ENCODE results near the gene TBC1D22A.

GRCh38 chr22:47202819-47203553 is 440.5 kb downstream of the TBC1D22A start:
- TF ChIP-seq EP300 (IDR thresholded peaks at IDR 0.05) (no peak), POLR2AphosphoS5 (IDR thresholded peaks at IDR 0.05) (no peak), CTCF (IDR thresholded peaks at IDR 0.05) (no peak), POLR2A (IDR thresholded peaks at IDR 0.05) (no peak)
